Peyer's patch (tissue), 4 donors: ENCODE results near the gene HNRNPA1L2.

Source experiments
- CTCF ChIP-seq, 6 experiments: fragments of 450-650 bp in 4 of 6; fragments of 200-600 bp in 2 of 6; sonication (generic) in 1 of 6; IDR thresholded peaks; one replicate each; pipeline ENCODE4 v1.5.1; 2017 to 2019; ENCODE audit warnings: antibody characterized with exemption in 6 of 6, mild to moderate bottlenecking in 3 of 6, moderate library complexity in 1 of 6
- POLR2A ChIP-seq, 2 donors: fragments of 450-650 bp; IDR thresholded peaks; one replicate each; pipeline ENCODE4 v1.5.1; 2017; ENCODE audit warnings: antibody characterized with exemption in 2 of 2, mild to moderate bottlenecking in 2 of 2, moderate library complexity in 2 of 2

GRCh38 chr13:52677823-52678222 is 35.6 kb downstream of the HNRNPA1L2 start:
- TF ChIP-seq POLR2A (IDR thresholded peaks at IDR 0.05) (no peak), CTCF (IDR thresholded peaks at IDR 0.05) (no peak)
